MM.1S (cell line): ENCODE data around the gene FOXI3.

Source experiments
- DNase-seq: peaks from one replicate; pipeline ENCODE4 v3.0.0-alpha.2; 2015
- H2AFZ ChIP-seq: fragments of 300-600 bp; sonication (generic); 2 replicates; pipeline ENCODE4 v1.6.0; 2016; ENCODE audit warnings: antibody characterized with exemption, low read length
- H3F3A ChIP-seq: fragments of 300-600 bp; sonication (generic); 2 replicates; pipeline ENCODE4 v1.6.1; 2016; ENCODE audit warnings: mild to moderate bottlenecking, antibody characterized with exemption, low read length, moderate library complexity, mixed read lengths; ENCODE audit not compliant: insufficient read depth
- H3K27ac ChIP-seq: fragments of 300-600 bp; sonication (generic); 2 replicates; pipeline ENCODE4 v1.5.1; 2016; ENCODE audit warnings: mild to moderate bottlenecking, low read length
- H3K27me3 ChIP-seq: fragments of 300-600 bp; sonication (generic); replicated peaks from 2 replicates; pipeline ENCODE4 v1.6.0; 2016; ENCODE audit warnings: low read length; ENCODE audit not compliant: insufficient read depth
- H3K36me3 ChIP-seq: fragments of 300-600 bp; sonication (generic); replicated peaks from 2 replicates; pipeline ENCODE4 v1.6.1; 2016; ENCODE audit warnings: mild to moderate bottlenecking, low read length, mixed read lengths; ENCODE audit not compliant: insufficient read depth
- H3K4me1 ChIP-seq: fragments of 300-600 bp; sonication (generic); 2 replicates; pipeline ENCODE4 v1.6.1; 2016; ENCODE audit warnings: low read length, mixed read lengths
- H3K4me2 ChIP-seq: fragments of 300-600 bp; sonication (generic); 2 replicates; pipeline ENCODE4 v1.6.0; 2016; ENCODE audit warnings: low read depth, low read length
- H3K4me3 ChIP-seq: fragments of 300-600 bp; sonication (generic); 2 replicates; pipeline ENCODE4 v1.5.1; 2016; ENCODE audit warnings: low read length, mixed read lengths
- H3K79me2 ChIP-seq: fragments of 300-600 bp; sonication (generic); 2 replicates; pipeline ENCODE4 v1.6.1; 2016; ENCODE audit warnings: mixed run types, low read length, mixed read lengths
- H3K9ac ChIP-seq: fragments of 300-600 bp; sonication (generic); 2 replicates; pipeline ENCODE4 v1.6.1; 2016; ENCODE audit warnings: low read length, mixed read lengths
- H3K9me2 ChIP-seq: fragments of 300-600 bp; sonication (generic); replicated peaks from 2 replicates; pipeline ENCODE4 v1.6.1; 2016; ENCODE audit warnings: mild to moderate bottlenecking, low read length, mixed read lengths; ENCODE audit not compliant: insufficient read depth
- H3K9me3 ChIP-seq: fragments of 300-600 bp; sonication (generic); replicated peaks from 2 replicates; pipeline ENCODE4 v1.6.1; 2016; ENCODE audit warnings: mild to moderate bottlenecking, low read length, mixed read lengths; ENCODE audit not compliant: insufficient read depth
- H4K20me1 ChIP-seq: fragments of 300-600 bp; sonication (generic); 2 replicates; pipeline ENCODE4 v1.6.1; 2016; ENCODE audit warnings: mild to moderate bottlenecking, low read length, moderate library complexity, mixed read lengths; ENCODE audit not compliant: insufficient read depth
- EZH2 ChIP-seq: fragments of 300-600 bp; sonication (generic); optimal IDR thresholded peaks from 2 replicates; pipeline ENCODE3; 2017; ENCODE audit warnings: low read depth, mild to moderate bottlenecking, antibody characterized with exemption, low read length, mixed read lengths
- EZH2phosphoT487 ChIP-seq: fragments of 300-600 bp; sonication (generic); IDR thresholded peaks from 2 replicates; pipeline ENCODE4 v1.6.1; 2018; ENCODE audit warnings: antibody characterized with exemption, low read length
- TF ChIP-seq, protein P1 (sequence below): fragments of 300-600 bp; sonication (generic); IDR thresholded peaks from 2 replicates; pipeline ENCODE4 v1.5.1; 2016; ENCODE audit warnings: antibody characterized with exemption, low read length, mixed read lengths

FOXI3 gene

GRCh38 chr2:88452565-88452905 is at the start of gene FOXI3:
FOXI3 (minus strand) TSS chr2:88452693; CDS start chr2:88452535, 158 bp downstream.
- peak within 1 kb of the TSS; percentile 83 for H3K4me3 ChIP-seq
- TF ChIP-seq EZH2, result no peak
- TF ChIP-seq EZH2phosphoT487, result no peak
- TF ChIP-seq, protein P1, sequence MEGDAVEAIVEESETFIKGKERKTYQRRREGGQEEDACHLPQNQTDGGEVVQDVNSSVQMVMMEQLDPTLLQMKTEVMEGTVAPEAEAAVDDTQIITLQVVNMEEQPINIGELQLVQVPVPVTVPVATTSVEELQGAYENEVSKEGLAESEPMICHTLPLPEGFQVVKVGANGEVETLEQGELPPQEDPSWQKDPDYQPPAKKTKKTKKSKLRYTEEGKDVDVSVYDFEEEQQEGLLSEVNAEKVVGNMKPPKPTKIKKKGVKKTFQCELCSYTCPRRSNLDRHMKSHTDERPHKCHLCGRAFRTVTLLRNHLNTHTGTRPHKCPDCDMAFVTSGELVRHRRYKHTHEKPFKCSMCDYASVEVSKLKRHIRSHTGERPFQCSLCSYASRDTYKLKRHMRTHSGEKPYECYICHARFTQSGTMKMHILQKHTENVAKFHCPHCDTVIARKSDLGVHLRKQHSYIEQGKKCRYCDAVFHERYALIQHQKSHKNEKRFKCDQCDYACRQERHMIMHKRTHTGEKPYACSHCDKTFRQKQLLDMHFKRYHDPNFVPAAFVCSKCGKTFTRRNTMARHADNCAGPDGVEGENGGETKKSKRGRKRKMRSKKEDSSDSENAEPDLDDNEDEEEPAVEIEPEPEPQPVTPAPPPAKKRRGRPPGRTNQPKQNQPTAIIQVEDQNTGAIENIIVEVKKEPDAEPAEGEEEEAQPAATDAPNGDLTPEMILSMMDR, result no peak
- peak; percentile 53 for DNase-seq
- peak within 1 kb of the TSS; percentile 57 for H3K9ac ChIP-seq
- no peaks in the 10 kb centered on the region for H3K9me2 ChIP-seq
- H3K4me1 ChIP-seq, result peaks cover 12% of the 10 kb centered on the region
- H3K9me3 ChIP-seq, result no peaks in the 10 kb centered on the region; the same call in 1 of the 2 replicates
- 0 out of 2 replicates have a peak within 1 kb of the TSS, but pooled peaks have one; percentile 5 for H3K27ac ChIP-seq
- peak within 1 kb of the TSS; percentile 92 for H3K4me2 ChIP-seq
- H4K20me1 ChIP-seq, result no peaks in the 10 kb centered on the region
- H3K79me2 ChIP-seq, result no peaks in the 10 kb centered on the region
- no peaks in the 10 kb centered on the region for H3K36me3 ChIP-seq
- peaks cover 7% of the 10 kb centered on the region; the same call in 1 of the 2 replicates for H3K27me3 ChIP-seq
- H2AFZ ChIP-seq, result peak within 1 kb of the TSS; percentile 97
- H3F3A ChIP-seq, result peaks cover 11% of the 10 kb centered on the region

DNA sequence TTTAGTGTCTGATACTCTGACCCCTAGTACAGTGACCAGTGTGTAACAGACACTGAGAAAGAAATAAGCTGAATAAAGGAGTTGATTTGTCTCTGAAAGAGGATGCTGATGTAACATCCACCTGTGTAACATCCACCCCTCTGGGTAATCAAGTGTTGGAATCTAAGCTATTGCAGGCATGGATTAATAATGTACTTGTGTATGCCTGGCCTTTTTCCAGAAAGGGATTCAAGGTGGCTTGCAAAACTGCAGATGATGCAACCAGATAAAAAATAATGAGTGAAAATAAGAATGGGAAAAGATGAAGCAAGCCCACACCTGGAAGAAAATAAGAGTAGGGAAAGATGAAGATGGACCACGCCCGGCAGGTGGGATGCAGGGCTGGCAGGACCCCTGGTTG is 48.2 kb upstream of the FOXI3 start:
- DNase-seq, result no peak
- Histone ChIP-seq H3K4me3 (no peak overlapping the region), H4K20me1 (no peaks in the 10 kb centered on the region), H3K9me3 (no peaks in the 10 kb centered on the region), H3K27me3 (no peaks in the 10 kb centered on the region), H3K79me2 (no peaks in the 10 kb centered on the region), H3K4me1 (no peaks in the 10 kb centered on the region), H3K4me2 (no peak overlapping the region), H3K36me3 (no peaks in the 10 kb centered on the region), H3K9ac (no peak overlapping the region), H2AFZ (no peak overlapping the region), H3K9me2 (no peaks in the 10 kb centered on the region), H3F3A (no peaks in the 10 kb centered on the region), H3K27ac (no peak overlapping the region)
- TF ChIP-seq, protein P1, result no peak
- no peak for TF ChIP-seq EZH2phosphoT487
- no peak for TF ChIP-seq EZH2

DNA sequence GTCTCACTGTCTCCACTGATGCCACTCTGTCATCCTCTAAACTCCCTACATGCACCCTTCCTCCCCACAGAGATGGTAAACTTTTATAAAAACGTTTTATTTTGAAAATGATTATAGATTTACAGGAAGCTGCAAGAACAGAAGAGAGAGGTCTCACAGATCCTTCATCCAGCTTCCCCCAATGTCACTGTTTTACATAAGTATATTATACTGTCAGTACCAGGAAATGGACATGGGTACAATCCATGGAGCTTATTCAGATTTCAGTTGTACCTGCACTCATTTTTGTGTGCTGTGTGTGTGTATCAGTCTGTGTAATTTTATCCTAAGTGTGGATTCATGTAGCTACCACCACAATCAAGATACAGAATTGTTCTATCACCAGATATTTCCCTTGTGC is 46.7 kb upstream of the FOXI3 start:
- Histone ChIP-seq H3K4me2 (no peak overlapping the region), H3K27ac (no peak overlapping the region), H3K4me1 (no peaks in the 10 kb centered on the region), H3K79me2 (no peaks in the 10 kb centered on the region), H2AFZ (no peak overlapping the region), H3F3A (no peaks in the 10 kb centered on the region), H3K36me3 (no peaks in the 10 kb centered on the region), H3K9ac (no peak overlapping the region), H4K20me1 (no peaks in the 10 kb centered on the region), H3K4me3 (no peak overlapping the region), H3K27me3 (no peaks in the 10 kb centered on the region), H3K9me2 (no peaks in the 10 kb centered on the region), H3K9me3 (no peaks in the 10 kb centered on the region)
- DNase-seq, result no peak
- TF ChIP-seq, protein P1, result no peak
- TF ChIP-seq EZH2phosphoT487 (no peak), EZH2 (no peak)
